GM10266 (cell line): ENCODE measurements around the gene REL.
"Not testable (repeated sequence)": the region's sequence is repeated elsewhere in the genome, so short reads cannot be mapped to it uniquely, and the experiment has no call there.

Experiments
- DNase-seq: peaks from one replicate; pipeline ENCODE4 v3.0.0; 2012; ENCODE audit errors: extremely low spot score
- CTCF ChIP-seq: IDR thresholded peaks from 2 replicates; pipeline ENCODE4 v1.5.1; 2012; ENCODE audit warnings: mild to moderate bottlenecking, low read depth; ENCODE audit not compliant: control insufficient read depth, insufficient read depth; ENCODE audit errors: missing control alignments

The REL gene

DNA sequence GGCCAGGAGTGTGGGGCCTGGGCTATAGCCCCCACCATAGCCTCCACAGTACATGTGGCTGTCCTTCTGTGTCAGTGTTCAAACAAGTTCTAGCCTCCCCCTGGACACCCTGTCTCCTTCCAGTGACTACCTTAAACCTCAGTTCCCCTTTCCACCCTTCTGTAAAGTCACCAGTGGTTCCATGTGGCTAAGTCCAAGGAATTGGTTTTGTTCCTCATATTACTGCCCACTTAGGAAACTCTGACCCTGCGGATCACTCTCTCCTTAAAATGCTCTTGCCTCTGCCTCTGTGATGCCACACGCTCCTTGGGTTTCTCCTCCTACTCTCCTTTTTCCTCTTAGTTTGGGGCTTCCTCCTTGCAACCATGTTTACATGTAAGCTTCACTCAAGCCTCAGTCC, 27.8 kb upstream of the REL start:
- DNase-seq: no peak
- TF ChIP-seq CTCF: no peak

DNA sequence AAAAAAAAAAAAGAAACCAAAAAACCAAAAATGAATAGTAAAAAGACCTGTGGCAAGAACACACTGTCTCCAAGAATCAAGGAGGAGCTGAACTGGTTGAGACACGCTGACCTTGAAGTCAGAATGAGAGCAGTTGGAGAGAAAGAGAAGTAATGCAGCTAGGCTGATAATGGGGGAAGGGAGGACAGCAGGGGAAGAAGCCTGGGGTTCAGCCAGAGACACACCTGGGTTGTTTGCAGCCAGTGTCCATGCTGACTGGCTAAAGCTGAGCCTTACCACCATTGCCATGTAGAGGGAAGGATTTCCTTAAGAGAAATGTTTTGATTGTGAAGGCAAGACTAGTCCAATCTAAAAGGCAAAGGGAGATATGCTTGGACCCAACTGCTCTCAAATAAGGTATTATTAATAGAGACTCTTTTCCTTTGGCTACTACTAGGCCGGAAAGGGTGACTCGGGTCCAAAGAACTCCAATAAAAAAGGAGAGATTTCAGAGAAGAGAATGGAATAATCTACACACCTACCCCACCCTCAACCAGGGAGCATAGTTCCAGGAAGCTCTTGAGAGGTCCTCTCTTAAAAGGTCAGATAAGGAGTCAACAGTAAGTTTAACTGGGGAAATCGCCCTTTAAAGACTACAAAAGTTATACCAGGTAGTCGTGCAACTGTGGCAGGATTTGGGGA, 25.2 kb upstream of the REL start:
- no peak for TF ChIP-seq CTCF
- no peak for DNase-seq

DNA sequence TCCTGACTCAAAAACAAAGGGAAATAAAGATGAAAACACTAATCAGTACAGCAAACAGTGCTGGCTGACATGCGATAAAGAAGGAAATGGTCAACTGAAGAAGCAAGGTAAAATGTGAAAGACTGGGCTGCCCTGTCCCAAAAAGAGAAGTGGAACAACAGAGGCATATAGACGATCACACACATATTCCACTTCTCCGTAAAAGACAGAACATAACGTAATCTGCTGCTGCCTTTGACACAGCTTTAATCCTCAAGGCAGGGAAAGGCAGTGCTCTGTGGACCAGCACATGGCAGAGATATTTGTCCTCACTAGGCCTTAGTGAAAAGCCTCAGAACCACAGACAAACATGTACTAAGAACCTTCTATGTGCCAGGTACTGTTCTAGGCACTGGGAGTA, 24.3 kb upstream of the REL start:
- no peak for TF ChIP-seq CTCF
- DNase-seq: no peak

DNA sequence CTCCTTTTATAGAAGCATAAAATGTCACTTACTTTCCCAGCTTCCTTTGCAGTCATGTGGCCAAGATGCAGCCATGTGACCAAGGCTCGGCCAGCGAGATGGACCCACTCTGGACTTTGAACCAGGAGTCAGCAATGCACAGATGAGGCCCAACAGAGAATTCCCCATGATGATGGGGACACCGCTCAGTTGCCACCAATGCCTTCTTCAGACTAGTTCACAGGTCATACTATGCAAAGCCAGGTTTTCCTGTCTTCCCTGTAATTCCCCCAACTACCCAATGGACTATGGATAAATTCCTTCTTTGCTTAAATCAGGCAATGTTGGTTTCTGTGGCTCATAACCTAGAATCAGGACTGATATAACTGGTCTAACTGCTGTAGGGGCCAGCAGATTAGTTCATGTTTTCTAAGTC, 22.5 kb upstream of the REL start:
- no peak for DNase-seq

DNA sequence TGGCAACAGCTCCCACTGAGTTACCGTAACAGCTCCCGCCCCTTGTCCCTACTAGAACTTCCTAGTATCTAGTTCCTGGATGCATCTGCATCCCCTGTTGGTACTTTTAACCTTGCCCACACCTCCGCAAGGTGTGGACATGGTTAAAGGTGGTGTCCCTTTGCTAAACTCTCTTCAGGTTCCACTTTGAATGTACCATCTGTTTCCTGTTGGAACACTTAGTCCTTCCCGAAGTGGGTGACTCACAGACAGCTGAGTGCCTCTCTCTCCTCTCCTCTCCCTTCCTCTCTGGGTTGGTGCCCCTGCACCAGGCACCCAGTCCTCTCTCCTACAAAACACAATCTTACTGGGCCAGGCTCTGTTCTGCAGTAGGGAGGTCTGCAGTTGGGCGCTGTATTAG, 19.6 kb upstream of the REL start:
- no peak for TF ChIP-seq CTCF
- DNase-seq: no peak

More for the DNA sequence above, 22.5 kb upstream of the REL start:
- TF ChIP-seq CTCF: no peak

GRCh38 chr2:60862642-60863041, 18.7 kb upstream of the REL start:
- no peak for DNase-seq
- no peak for TF ChIP-seq CTCF

DNA sequence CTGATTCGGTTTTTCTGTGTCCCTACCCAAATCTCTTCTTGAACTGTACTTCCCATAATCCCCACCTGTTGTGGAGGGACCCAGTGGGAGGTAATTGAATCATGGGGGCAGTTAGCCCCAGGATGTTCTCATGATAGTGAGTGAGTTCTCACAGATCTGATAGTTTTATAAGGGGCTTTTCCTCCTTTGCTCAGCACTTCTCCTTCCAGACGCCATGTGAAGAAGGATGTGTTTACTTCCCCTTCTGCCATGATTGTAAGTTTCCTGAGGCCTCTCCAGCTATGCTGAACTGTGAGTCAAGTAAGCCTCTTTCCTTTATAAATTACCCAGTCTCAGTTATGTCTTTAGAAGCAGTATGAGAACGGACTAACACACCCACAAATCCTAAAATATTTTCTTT, 16.0 kb upstream of the REL start:
- DNase-seq: not testable (repeated sequence)

GRCh38 chr2:60867007-60867406, 14.4 kb upstream of the REL start:
- TF ChIP-seq CTCF: no peak
- no peak for DNase-seq
